SK-N-SH (cell line): Measurements from ENCODE around the gene ARMC6.

Source experiments
- GABPA ChIP-seq: IDR thresholded peaks from 2 replicates; pipeline ENCODE4 v1.4.0; 2012; ENCODE audit warnings: low read depth, mild to moderate bottlenecking
- TAF1 ChIP-seq: IDR thresholded peaks from 2 replicates; pipeline ENCODE4 v1.6.1; 2012; ENCODE audit warnings: low read depth, mild to moderate bottlenecking, low read length, moderate library complexity, borderline replicate concordance
- USF1 ChIP-seq: IDR thresholded peaks from 2 replicates; pipeline ENCODE4 v1.4.0; 2012; ENCODE audit warnings: low read depth, borderline replicate concordance
- TF ChIP-seq, protein P1 (sequence below): fragments of 200-600 bp; sonication (generic); IDR thresholded peaks from 2 replicates; pipeline ENCODE4 v1.6.1; 2017; ENCODE audit warnings: antibody characterized with exemption, mild to moderate bottlenecking, moderate library complexity

DNA sequence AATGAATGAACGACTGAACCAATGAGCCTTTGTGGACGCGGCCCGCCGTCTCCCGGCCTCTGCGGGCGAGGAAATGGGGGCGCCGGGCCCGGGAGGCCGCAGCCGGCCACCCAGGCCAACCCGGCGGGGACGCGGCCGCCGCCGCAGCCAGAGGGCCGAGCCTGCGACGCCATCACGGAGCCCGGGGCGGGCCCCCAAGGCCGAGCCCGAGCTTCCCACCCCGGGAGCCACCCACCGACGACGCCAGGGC is 302 bp upstream of the ARMC6 start:
- TF ChIP-seq, protein P1, sequence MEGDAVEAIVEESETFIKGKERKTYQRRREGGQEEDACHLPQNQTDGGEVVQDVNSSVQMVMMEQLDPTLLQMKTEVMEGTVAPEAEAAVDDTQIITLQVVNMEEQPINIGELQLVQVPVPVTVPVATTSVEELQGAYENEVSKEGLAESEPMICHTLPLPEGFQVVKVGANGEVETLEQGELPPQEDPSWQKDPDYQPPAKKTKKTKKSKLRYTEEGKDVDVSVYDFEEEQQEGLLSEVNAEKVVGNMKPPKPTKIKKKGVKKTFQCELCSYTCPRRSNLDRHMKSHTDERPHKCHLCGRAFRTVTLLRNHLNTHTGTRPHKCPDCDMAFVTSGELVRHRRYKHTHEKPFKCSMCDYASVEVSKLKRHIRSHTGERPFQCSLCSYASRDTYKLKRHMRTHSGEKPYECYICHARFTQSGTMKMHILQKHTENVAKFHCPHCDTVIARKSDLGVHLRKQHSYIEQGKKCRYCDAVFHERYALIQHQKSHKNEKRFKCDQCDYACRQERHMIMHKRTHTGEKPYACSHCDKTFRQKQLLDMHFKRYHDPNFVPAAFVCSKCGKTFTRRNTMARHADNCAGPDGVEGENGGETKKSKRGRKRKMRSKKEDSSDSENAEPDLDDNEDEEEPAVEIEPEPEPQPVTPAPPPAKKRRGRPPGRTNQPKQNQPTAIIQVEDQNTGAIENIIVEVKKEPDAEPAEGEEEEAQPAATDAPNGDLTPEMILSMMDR: no peak
- TF ChIP-seq TAF1 (no peak), USF1 (no peak), GABPA (no peak)
